ENCODE measurements around the gene XK.
"Not testable (repeated sequence)": the region's sequence is repeated elsewhere in the genome, so short reads cannot be mapped to it uniquely, and the experiment has no call there.

The XK gene

DNA sequence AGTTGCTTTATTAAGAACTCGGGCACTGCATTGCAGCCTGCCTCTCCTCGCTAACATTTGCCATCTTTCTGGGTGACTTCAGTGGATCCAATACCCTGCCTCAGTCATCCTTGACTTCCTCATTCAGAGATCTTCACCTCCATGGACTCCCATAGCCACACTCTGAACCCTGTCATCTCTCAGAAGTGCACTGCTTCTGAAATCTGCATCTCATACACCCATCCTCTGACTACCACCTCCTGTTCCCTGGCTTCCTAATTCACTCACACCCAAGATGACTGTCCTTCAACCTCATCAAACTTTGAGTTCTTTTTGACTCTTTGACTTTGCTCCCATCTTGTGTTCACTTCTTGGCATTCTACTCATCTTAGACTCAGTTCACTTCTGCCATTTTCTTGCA, 68.9 kb downstream of the XK start:
- CTCF ChIA-PET = interaction anchor here (1.0 to 2.0 kb wide), 3 partner anchors 9 to 22 kb away, joined by 3 to 5 read pairs (median 3); no protein-coding TSS in a partner anchor
- Mint-ChIP-seq H3K27me3 (no peaks in the 10 kb centered on the region), H3K36me3 (peaks cover 5% of the 10 kb centered on the region), H3K9me3 (peaks cover 20% of the 10 kb centered on the region), H3K4me3 (no peak overlapping the region), H3K4me1 (peaks cover 21% of the 10 kb centered on the region), H3K27ac (no peak overlapping the region)
- no peak for DNase-seq

DNA sequence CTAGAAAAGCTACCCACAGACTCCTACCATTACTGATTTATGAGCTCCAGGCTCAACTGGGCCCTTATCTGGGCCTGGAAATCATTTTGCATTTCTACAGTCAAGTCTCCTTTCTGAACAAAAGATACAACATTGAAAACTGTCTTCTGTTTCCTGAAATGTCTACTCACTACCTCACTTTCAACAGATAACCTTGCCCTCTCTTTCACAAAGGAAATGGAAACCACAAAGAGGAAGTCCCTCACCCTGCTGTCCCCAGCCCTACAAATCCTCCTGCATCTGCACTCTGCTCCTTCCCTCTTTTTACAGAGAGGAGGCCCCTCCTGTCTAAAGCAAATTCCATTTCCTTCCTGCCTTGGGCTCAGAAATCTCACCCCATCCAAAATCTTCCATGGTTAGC, 69.4 kb downstream of the XK start:
- no peak overlapping the region for H3K27ac Mint-ChIP-seq
- CTCF ChIA-PET = interaction anchor here (1.0 to 2.0 kb wide), 4 partner anchors 9 to 70 kb away, joined by 3 to 10 read pairs (median 4); no protein-coding TSS in a partner anchor
- H3K4me1 Mint-ChIP-seq = peaks cover 21% of the 10 kb centered on the region
- H3K9me3 Mint-ChIP-seq = peaks cover 20% of the 10 kb centered on the region
- no peak overlapping the region for H3K4me3 Mint-ChIP-seq
- no peaks in the 10 kb centered on the region for H3K27me3 Mint-ChIP-seq
- peaks cover 5% of the 10 kb centered on the region for H3K36me3 Mint-ChIP-seq
- peak; percentile 50 for DNase-seq

GRCh38 chrX:37757082-37757481, 71.5 kb downstream of the XK start:
- peaks cover 14% of the 10 kb centered on the region for H3K4me1 Mint-ChIP-seq
- peaks cover 3% of the 10 kb centered on the region for H3K36me3 Mint-ChIP-seq
- CTCF ChIA-PET = interaction anchor here (1.3 kb wide), 1 partner anchor 12 kb away, joined by 6 read pairs; no protein-coding TSS in a partner anchor
- no peak overlapping the region for H3K4me3 Mint-ChIP-seq
- H3K27me3 Mint-ChIP-seq = no peaks in the 10 kb centered on the region
- no peak for DNase-seq
- H3K9me3 Mint-ChIP-seq = peaks cover 12% of the 10 kb centered on the region
- no peak overlapping the region for H3K27ac Mint-ChIP-seq

DNA sequence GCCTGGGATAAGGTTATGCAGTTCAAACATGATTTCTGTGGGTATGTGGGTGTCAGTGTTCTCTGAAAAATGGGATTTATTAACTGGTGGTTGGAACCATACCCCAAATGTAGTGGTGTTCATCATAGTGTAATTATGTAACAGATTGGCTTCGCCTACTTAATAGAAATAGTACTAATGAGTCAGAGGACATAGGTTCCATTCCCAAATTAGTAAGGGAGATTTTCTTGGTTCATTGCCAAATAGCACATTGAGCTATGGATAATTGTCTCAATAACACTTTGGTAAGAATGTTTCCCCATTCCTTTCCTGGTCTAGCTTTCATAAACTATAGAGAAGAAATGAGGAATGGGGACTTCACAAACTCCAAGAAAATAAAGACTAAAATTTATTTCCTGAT, 73.8 kb downstream of the XK start:
- no peaks in the 10 kb centered on the region for H3K27me3 Mint-ChIP-seq
- H3K27ac Mint-ChIP-seq = no peak overlapping the region
- peaks cover 8% of the 10 kb centered on the region for H3K9me3 Mint-ChIP-seq
- DNase-seq = no peak
- H3K36me3 Mint-ChIP-seq = no peaks in the 10 kb centered on the region
- CTCF ChIA-PET = no interaction called here
- peaks cover 20% of the 10 kb centered on the region for H3K4me1 Mint-ChIP-seq
- no peak overlapping the region for H3K4me3 Mint-ChIP-seq

- Mint-ChIP-seq H3K36me3 (no peaks in the 10 kb centered on the region), H3K4me1 (peaks cover 20% of the 10 kb centered on the region), H3K4me3 (no peak overlapping the region), H3K9me3 (peaks cover 8% of the 10 kb centered on the region), H3K27me3 (peaks cover 4% of the 10 kb centered on the region), H3K27ac (no peak overlapping the region)
- CTCF ChIA-PET = no interaction called here
- no peak for DNase-seq
Observed at GRCh38 chrX:37759878-37760418, 74.4 kb downstream of the XK start.

DNA sequence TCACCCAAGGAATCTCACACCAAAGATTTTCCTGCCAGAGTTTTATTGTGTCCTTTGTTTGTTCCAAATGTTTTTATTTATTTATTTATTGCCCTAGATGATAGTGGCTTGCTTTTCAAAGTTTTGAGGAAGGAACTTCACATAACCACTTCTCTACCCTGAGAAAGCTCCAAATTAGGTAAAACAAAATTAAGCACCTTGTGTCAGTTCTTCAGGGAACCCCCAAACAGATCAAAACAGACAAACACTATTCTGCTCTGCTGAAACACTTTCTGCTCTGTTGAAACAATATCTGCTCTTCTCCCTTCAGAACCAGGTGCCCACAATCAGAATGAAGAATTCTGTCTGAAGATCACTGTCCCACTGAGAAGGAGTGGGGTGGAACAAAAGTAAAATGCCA, 77.8 kb downstream of the XK start:
- Mint-ChIP-seq H3K9me3 (peaks cover 4% of the 10 kb centered on the region), H3K4me1 (peaks cover 16% of the 10 kb centered on the region), H3K27ac (no peak overlapping the region), H3K36me3 (peaks cover 2% of the 10 kb centered on the region), H3K27me3 (peaks cover 4% of the 10 kb centered on the region), H3K4me3 (no peak overlapping the region)
- no peak for DNase-seq
- CTCF ChIA-PET = no interaction called here

- no peak overlapping the region for H3K4me3 Mint-ChIP-seq
- H3K9me3 Mint-ChIP-seq = peaks cover 2% of the 10 kb centered on the region
- H3K4me1 Mint-ChIP-seq = peaks cover 16% of the 10 kb centered on the region
- CTCF ChIA-PET = no interaction called here
- H3K27me3 Mint-ChIP-seq = peaks cover 4% of the 10 kb centered on the region
- no peak for DNase-seq
- H3K27ac Mint-ChIP-seq = no peak overlapping the region
- H3K36me3 Mint-ChIP-seq = peaks cover 2% of the 10 kb centered on the region
Observed at GRCh38 chrX:37765507-37765906, 79.9 kb downstream of the XK start.

DNA sequence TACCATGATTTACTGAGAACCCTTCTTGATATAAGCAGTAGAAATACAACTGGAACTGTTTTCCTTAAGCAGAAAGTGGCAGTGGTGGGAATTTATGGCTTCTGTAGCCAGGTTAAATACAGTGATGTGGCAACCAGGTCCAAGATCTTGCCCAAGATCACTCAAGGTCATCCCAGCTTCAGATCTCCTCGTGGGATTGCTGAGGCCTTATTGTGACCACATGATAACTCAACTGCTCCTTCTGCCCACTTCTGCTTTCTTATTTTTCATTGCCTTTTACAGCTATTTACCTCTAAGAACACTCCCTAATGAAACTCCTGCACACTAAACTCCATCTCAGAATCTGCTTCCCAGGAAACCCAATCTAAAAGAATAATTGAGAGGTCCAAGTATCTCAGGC, 81.8 kb downstream of the XK start:
- DNase-seq = no peak
- Mint-ChIP-seq H3K4me3 (no peak overlapping the region), H3K27ac (no peak overlapping the region), H3K27me3 (peaks cover 4% of the 10 kb centered on the region), H3K9me3 (peaks cover 2% of the 10 kb centered on the region), H3K36me3 (peaks cover 2% of the 10 kb centered on the region), H3K4me1 (peaks cover 18% of the 10 kb centered on the region)
- CTCF ChIA-PET = no interaction called here

DNA sequence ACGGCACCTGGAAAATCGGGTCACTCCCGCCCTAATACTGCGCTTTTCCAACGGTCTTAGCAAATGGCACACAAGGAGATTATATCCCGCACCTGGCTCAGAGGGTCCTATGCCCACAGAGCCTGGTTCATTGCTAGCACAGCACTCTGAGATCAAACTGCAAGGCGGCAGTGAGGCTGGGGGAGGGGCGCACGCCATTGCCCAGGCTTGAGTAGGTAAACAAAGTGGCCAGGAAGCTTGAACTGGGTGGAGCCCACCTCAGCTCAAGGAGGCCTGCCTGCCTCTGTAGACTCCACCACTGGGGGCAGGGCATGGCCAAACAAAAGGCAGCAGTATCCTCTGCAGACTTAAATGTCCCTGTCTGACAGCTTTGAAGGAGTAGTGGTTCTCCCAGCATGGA, 83.3 kb downstream of the XK start:
- H3K4me3 Mint-ChIP-seq, CTCF ChIA-PET, H3K36me3 Mint-ChIP-seq, DNase-seq, H3K27ac Mint-ChIP-seq, H3K9me3 Mint-ChIP-seq, H3K27me3 Mint-ChIP-seq: not testable (repeated sequence)
- peaks cover 10% of the 10 kb centered on the region for H3K4me1 Mint-ChIP-seq

DNA sequence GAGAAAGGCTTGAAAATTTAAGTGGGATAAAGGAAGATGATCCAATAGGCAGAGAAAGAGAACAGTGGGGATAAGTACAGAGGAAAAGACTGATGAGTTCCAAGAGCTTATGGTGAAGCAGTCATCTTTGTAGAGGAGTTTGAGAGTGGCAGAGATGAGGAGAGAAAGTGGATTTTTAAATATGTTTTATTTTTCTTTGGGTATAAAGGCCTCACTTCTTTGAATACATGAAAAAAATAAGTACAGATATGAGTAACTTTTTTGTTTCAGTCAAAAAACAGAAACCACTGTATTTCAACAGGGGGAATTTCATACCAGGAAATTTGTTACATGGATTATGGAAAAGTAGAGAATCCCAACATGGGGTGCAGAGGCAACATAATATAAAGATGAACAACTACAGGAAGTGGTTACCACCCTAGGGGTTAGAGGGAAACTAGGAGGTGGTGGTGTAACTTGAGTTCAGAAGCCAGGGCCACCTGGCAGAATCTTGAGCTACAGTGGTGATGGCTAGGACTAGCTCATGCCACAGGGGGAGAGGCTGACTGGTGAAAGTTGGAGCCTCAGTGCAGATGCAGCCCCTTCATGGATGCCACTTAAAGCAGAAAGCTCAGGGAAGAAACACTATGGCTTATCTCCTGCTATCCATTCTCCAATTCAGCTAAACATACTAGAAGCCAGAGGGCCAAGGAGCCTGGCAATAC, 90.8 kb downstream of the XK start:
- peak; percentile 32 for DNase-seq
- H3K4me1 Mint-ChIP-seq = peaks cover 30% of the 10 kb centered on the region
- H3K27ac Mint-ChIP-seq = peak overlapping the region; percentile 73
- peak overlapping the region; percentile 28 for H3K4me3 Mint-ChIP-seq
- no peaks in the 10 kb centered on the region for H3K9me3 Mint-ChIP-seq
- H3K36me3 Mint-ChIP-seq = no peaks in the 10 kb centered on the region
- no peaks in the 10 kb centered on the region for H3K27me3 Mint-ChIP-seq
- CTCF ChIA-PET = interaction anchor here (1.0 to 1.3 kb wide), 3 partner anchors 22 to 49 kb away, joined by 4 to 5 read pairs (median 5); no protein-coding TSS in a partner anchor

DNA sequence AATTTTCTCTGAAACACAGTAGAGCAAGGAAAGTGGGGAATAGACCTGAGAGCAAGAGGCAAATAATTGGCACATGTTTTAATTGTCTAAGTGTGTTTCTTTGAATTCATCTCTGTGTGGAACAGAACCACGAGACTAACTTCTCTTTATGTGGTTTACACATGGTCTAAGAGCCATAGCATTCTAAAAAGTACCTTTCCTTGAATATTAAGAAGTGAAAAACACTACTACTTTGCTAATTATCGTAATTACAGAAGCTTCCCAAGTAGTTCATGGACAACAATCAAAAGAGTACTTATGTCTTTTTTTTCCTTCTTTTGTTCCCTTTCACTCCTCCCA, 91.4 kb downstream of the XK start:
- Mint-ChIP-seq H3K4me3 (peak overlapping the region; percentile 28), H3K4me1 (peaks cover 30% of the 10 kb centered on the region), H3K36me3 (no peaks in the 10 kb centered on the region), H3K27me3 (no peaks in the 10 kb centered on the region), H3K27ac (peak overlapping the region; percentile 79), H3K9me3 (no peaks in the 10 kb centered on the region)
- no peak for DNase-seq
- CTCF ChIA-PET = interaction anchor here (1.0 to 1.3 kb wide), 3 partner anchors 23 to 48 kb away, joined by 4 to 5 read pairs (median 5); no protein-coding TSS in a partner anchor

DNA sequence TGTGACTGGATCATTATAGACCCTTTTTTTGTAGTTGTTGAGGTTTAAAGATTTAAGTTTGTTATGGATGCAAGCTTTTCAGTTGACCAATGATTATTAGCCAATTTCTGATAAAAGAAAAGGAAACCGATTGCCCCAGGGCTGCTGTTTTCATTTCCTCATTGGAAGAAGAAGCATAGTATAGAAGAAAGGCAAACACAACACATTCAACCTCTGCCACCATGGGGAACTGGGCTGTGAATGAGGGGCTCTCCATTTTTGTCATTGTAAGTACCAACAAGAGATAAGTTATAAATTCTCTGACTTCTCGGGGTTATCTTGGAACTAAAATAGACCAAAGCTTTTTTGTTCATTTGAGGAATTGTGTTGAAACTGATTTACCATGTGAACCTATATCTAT, 94.3 kb downstream of the XK start, which contains the start of gene CYBB:
TSS of gene CYBB (plus strand) at position 203 of the 400 bp plus-strand sequence. CDS start at position 222, 19 bp downstream.
- Mint-ChIP-seq H3K36me3 (no peaks in the 10 kb centered on the region), H3K4me1 (peaks cover 30% of the 10 kb centered on the region), H3K4me3 (no peak within 1 kb of the TSS), H3K27me3 (no peaks in the 10 kb centered on the region), H3K27ac (no peak within 1 kb of the TSS), H3K9me3 (no peaks in the 10 kb centered on the region)
- CTCF ChIA-PET = interaction anchor here (0.6 to 0.7 kb wide), 2 partner anchors 45 to 398 kb away, joined by 3 read pairs; no protein-coding TSS in a partner anchor
- no peak for DNase-seq

DNA sequence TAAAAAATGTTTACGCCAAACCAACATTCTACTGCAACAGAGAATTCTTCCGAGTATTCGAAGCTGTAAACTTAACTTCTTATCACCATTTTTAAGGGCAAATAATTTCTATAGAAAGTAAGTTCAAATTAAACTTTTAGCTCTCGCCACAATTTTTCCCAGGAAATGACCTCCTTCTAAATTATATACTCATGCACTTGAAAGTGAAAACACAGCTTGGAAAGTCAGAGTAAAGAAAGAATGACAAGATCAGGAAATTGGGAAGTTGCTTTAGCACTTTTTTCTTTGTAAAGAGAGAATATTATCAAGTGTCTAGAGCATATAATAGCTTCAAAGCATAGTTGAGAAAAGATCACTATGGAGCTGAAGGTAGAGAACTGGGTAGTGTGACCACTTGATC, 95.5 kb downstream of the XK start:
- Mint-ChIP-seq H3K4me3 (no peak overlapping the region), H3K9me3 (no peaks in the 10 kb centered on the region), H3K4me1 (peaks cover 25% of the 10 kb centered on the region), H3K27ac (no peak overlapping the region), H3K27me3 (no peaks in the 10 kb centered on the region), H3K36me3 (no peaks in the 10 kb centered on the region)
- DNase-seq = no peak
- CTCF ChIA-PET = interaction anchor here (1.4 kb wide), 1 partner anchor 44 kb away, joined by 4 read pairs; no protein-coding TSS in a partner anchor
